Type B pancreatic cell (in vitro differentiated cells): ENCODE measurements around the gene CAMTA1. TPM values are rescaled to one million over a fixed set of nuclear protein-coding genes. Genes with fewer than 3 reads are reported as not detected.
A peak's percentile ranks its signal among the peaks of the same experiment; 100 is the strongest.
"Not testable (repeated sequence)": the region's sequence is repeated elsewhere in the genome, so short reads cannot be mapped to it uniquely, and the experiment has no call there.

Experiments used
- DNase-seq: peaks from one replicate; pipeline ENCODE4 v3.0.0; 2021; ENCODE audit warnings: mixed read lengths; ENCODE audit not compliant: unreplicated experiment; ENCODE audit errors: extremely low spot score
- H3K27ac Mint-ChIP-seq: 2 replicates; pipeline ENCODE4 v1.8.0; 2021; ENCODE audit warnings: mild to moderate bottlenecking, mixed read lengths
- H3K27me3 Mint-ChIP-seq: 2 replicates; pipeline ENCODE4 v1.8.0; 2021; ENCODE audit warnings: mixed read lengths
- H3K36me3 Mint-ChIP-seq: 2 replicates; pipeline ENCODE4 v1.8.0; 2021; ENCODE audit warnings: mixed read lengths
- H3K4me1 Mint-ChIP-seq: one replicate; pipeline ENCODE4 v1.8.0; 2021; ENCODE audit warnings: mixed read lengths; ENCODE audit not compliant: unreplicated experiment
- H3K4me3 Mint-ChIP-seq: 2 replicates; pipeline ENCODE4 v1.8.0; 2021; ENCODE audit warnings: mild to moderate bottlenecking, mixed read lengths
- H3K9me3 Mint-ChIP-seq: 2 replicates; pipeline ENCODE4 v1.8.0; 2021; ENCODE audit warnings: mixed read lengths
- total RNA-seq: library from RNA; stranded (reverse); gene quantifications from 2 replicates; pipeline ENCODE4 v1.2.1, GENCODE V29; 2021; ENCODE audit warnings: low replicate concordance
- TF ChIP-seq, protein P1 (sequence below): fragments of 200-600 bp; sonication (generic); conservative IDR thresholded peaks from 2 replicates; pipeline ENCODE4 v1.5.0; 2021; ENCODE audit warnings: antibody characterized with exemption, mild to moderate bottlenecking

Gene CAMTA1
- total RNA-seq, 1 donor from 2014 or later = 82.5 TPM

DNA sequence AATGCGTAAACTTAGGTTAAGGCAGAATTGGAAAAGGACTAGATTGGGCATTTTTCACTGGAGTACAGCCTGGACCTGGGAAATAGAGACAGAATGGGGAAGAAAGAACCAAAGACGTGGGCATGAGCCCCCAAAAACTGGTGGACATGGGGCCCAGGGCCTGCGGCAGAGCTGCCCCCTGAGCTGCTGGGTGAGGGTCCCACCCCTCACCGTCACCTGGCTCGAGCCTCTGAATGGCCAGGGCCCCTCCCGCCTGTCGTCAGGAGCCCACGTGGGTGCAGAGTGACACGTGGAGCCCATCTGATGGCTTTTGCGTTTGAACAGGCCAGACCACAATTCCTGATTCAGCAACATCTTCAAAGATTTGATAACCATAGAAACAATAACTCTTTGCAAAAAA is 624.9 kb downstream of the CAMTA1 start:
- H3K4me3 Mint-ChIP-seq = no peak overlapping the region
- H3K27me3 Mint-ChIP-seq = no peaks in the 10 kb centered on the region
- no peak overlapping the region for H3K27ac Mint-ChIP-seq
- H3K9me3 Mint-ChIP-seq = no peaks in the 10 kb centered on the region
- DNase-seq = peak; percentile 58
- TF ChIP-seq, protein P1, sequence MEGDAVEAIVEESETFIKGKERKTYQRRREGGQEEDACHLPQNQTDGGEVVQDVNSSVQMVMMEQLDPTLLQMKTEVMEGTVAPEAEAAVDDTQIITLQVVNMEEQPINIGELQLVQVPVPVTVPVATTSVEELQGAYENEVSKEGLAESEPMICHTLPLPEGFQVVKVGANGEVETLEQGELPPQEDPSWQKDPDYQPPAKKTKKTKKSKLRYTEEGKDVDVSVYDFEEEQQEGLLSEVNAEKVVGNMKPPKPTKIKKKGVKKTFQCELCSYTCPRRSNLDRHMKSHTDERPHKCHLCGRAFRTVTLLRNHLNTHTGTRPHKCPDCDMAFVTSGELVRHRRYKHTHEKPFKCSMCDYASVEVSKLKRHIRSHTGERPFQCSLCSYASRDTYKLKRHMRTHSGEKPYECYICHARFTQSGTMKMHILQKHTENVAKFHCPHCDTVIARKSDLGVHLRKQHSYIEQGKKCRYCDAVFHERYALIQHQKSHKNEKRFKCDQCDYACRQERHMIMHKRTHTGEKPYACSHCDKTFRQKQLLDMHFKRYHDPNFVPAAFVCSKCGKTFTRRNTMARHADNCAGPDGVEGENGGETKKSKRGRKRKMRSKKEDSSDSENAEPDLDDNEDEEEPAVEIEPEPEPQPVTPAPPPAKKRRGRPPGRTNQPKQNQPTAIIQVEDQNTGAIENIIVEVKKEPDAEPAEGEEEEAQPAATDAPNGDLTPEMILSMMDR = no peak
- no peaks in the 10 kb centered on the region for H3K4me1 Mint-ChIP-seq
- H3K36me3 Mint-ChIP-seq = no peaks in the 10 kb centered on the region

DNA sequence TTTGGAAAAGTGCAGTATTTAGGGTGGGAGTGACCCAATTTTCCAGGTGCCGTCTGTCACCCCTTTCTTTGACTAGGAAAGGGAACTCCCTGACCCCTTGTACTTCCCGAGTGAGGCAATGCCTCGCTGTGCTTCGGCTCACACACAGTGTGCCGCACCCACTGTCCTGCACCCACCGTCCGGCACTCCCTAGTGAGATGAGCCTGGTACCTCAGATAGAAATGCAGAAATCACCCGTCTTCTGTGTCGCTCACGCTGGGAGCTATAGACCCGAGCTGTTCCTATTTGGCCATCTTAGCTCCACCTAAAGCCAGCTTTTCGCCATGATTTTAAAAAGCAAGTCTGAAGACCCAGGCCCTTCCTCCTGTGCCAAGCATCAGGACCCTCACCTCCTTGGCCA is 632.4 kb downstream of the CAMTA1 start:
- not testable (repeated sequence) for H3K4me3 Mint-ChIP-seq, H3K27me3 Mint-ChIP-seq, H3K9me3 Mint-ChIP-seq, H3K27ac Mint-ChIP-seq, H3K4me1 Mint-ChIP-seq, H3K36me3 Mint-ChIP-seq
- peak; percentile 48 for DNase-seq

DNA sequence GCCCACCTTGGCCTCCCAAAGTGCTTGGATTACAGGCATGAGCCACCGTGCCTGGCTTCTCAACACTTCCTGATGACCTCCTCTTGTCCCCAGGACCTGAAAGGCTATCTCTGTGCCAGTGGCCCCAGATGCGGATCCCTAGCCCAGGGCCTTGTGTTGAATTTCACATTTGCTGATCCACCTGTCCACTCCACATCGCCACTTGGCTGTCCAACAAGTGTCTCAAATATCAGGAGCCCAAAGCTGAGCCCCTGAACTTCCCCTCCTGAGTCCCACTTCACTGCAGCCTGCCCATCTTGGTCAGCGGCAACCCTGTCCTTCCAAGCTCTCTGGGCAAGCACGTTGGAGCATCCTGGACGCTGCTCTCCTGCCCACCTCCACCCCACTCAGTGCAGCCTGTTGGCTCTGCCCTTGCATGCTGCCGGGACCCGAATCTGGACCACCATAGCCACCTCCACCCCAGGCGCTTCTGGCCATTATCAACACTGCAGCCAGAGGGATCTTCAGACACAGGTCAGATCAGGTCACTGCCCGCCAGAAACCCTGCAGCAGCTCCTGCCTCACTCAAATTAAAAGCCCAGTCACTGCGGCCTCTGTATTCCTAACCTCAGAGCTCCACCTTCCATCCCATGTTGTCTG is 633.3 kb downstream of the CAMTA1 start:
- H3K9me3 Mint-ChIP-seq = no peaks in the 10 kb centered on the region
- H3K4me1 Mint-ChIP-seq = no peaks in the 10 kb centered on the region
- no peaks in the 10 kb centered on the region for H3K36me3 Mint-ChIP-seq
- H3K27ac Mint-ChIP-seq = no peak overlapping the region
- H3K4me3 Mint-ChIP-seq = no peak overlapping the region
- DNase-seq = peak; percentile 63
- TF ChIP-seq, protein P1 = no peak
- H3K27me3 Mint-ChIP-seq = no peaks in the 10 kb centered on the region

DNA sequence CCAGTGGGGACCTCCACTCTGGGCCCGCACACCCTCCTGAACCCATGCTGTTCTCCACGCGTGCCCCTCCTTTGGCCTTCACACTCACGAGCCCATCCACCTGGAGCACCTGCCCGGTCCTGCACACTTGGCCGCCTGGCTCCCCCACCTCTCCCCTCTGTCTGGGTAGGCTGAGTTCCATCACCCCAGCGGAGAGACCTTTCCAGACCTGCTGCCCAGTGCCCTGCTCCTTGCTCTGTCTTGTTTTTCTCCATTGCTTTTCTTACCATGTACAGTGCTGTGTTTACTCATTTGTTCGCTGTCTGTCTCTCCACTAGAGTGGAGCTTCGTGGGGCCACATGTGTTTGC is 634.8 kb downstream of the CAMTA1 start:
- no peak overlapping the region for H3K27ac Mint-ChIP-seq
- TF ChIP-seq, protein P1 = no peak

DNA sequence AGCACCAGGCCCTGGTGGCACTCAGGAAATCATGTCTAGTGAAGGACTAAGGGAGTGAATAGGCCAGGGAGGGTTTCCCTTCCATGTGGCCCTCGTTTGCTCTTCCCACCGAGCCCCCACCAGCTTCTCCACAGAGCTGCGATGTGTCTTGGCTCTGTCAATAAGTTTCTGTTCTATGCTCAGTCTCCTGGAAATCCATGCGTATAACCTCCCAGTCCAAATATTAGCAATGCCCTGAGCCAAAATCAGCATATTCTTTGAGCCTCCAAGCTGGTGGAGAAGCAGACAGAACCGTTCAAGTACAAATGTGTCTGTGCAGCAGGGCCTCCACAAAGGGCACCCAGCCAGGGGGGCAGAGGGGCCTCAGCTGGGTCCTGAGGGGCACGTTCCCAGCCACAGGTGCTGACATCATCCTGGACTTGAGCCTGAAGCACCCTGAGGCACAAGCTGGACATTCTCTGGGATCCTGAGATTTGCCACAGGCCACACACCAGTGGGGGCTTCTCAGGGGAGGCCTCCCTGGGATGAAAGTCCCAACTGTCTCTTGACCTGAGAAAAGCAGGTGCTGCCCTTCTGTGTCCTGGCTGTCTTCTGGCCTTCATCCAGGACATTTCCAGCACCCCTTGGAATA is 635.3 kb downstream of the CAMTA1 start:
- no peaks in the 10 kb centered on the region for H3K4me1 Mint-ChIP-seq
- no peaks in the 10 kb centered on the region for H3K9me3 Mint-ChIP-seq
- H3K27me3 Mint-ChIP-seq = no peaks in the 10 kb centered on the region
- DNase-seq = peak; percentile 24
- H3K27ac Mint-ChIP-seq = no peak overlapping the region
- H3K4me3 Mint-ChIP-seq = no peak overlapping the region
- H3K36me3 Mint-ChIP-seq = no peaks in the 10 kb centered on the region
- TF ChIP-seq, protein P1 = no peak

More for the DNA sequence above, 634.8 kb downstream of the CAMTA1 start:
- peak; percentile 50 for DNase-seq
- Mint-ChIP-seq H3K4me3 (no peak overlapping the region), H3K4me1 (no peaks in the 10 kb centered on the region), H3K9me3 (no peaks in the 10 kb centered on the region), H3K36me3 (no peaks in the 10 kb centered on the region), H3K27me3 (no peaks in the 10 kb centered on the region)

DNA sequence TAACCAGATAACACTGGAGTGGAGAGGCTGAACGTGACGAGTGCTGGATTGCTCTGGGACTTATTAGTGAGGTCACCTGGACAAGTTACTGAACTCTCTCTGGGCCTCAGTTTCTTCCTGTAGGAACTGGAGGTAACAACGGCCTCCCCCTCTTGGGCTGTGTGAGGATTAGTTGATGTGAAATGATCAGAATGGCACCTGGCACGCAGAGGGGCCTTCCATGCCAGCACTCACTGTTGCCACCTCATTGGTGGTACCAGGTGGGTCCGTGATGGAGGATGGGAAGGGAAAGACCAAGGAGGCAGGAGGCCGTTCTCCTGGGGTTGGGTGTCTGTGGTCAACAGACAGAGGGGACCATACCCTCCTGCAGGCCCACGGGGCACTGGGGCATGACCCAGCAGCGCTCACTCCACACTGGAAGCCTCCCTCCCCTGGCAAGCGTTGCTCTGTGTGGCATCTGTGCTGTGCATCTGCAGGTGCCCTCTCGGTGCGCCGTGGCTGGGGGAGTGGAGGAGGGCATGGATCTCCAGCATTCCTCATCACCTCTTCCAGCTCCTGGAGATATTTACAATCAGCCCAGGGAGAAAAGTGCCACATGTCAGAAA is 636.3 kb downstream of the CAMTA1 start:
- no peaks in the 10 kb centered on the region for H3K36me3 Mint-ChIP-seq
- H3K27ac Mint-ChIP-seq = no peak overlapping the region
- TF ChIP-seq, protein P1 = no peak
- H3K9me3 Mint-ChIP-seq = no peaks in the 10 kb centered on the region
- peaks cover 4% of the 10 kb centered on the region for H3K4me1 Mint-ChIP-seq
- peak overlapping the region; percentile 39 for H3K4me3 Mint-ChIP-seq
- no peaks in the 10 kb centered on the region for H3K27me3 Mint-ChIP-seq
- DNase-seq = peak; percentile 24
